NT2/D1 (cell line): ENCODE data around the gene WDR86.

Source experiments
- DNase-seq: peaks from one replicate; pipeline ENCODE4 v3.0.0-alpha.2; 2011; ENCODE audit warnings: low read depth, low spot score
- H3K27me3 ChIP-seq: 2 replicates; pipeline ENCODE4 v1.6.0; 2011; ENCODE audit warnings: mild to moderate bottlenecking; ENCODE audit not compliant: insufficient read length, insufficient read depth
- H3K36me3 ChIP-seq: 2 replicates; pipeline ENCODE4 v1.6.1; 2011; ENCODE audit warnings: mild to moderate bottlenecking, low read length, mixed read lengths; ENCODE audit not compliant: insufficient read depth, insufficient read length
- H3K4me1 ChIP-seq: 2 replicates; pipeline ENCODE4 v1.5.1; 2011; ENCODE audit not compliant: insufficient read depth, insufficient read length
- H3K4me3 ChIP-seq: 2 replicates; pipeline ENCODE4 v1.5.1; 2011; ENCODE audit warnings: low read depth; ENCODE audit not compliant: insufficient read length
- H3K9ac ChIP-seq: 2 replicates; pipeline ENCODE4 v1.6.0; 2011; ENCODE audit warnings: low read depth; ENCODE audit not compliant: insufficient read length
- H3K9me3 ChIP-seq: 2 replicates; pipeline ENCODE4 v1.5.1; 2011; ENCODE audit warnings: mild to moderate bottlenecking, low read length; ENCODE audit not compliant: insufficient read depth
- SUZ12 ChIP-seq: IDR thresholded peaks from 2 replicates; pipeline ENCODE4 v1.6.1; 2011; ENCODE audit not compliant: insufficient read length, insufficient read depth; ENCODE audit errors: extremely low read depth
- YY1 ChIP-seq: IDR thresholded peaks from 2 replicates; pipeline ENCODE4 v1.6.1; 2011; ENCODE audit not compliant: insufficient read length, insufficient read depth
- ZNF274 ChIP-seq: IDR thresholded peaks from 2 replicates; pipeline ENCODE4 v1.6.1; 2011; ENCODE audit warnings: mild to moderate bottlenecking, low read depth, low read length

WDR86 gene

DNA sequence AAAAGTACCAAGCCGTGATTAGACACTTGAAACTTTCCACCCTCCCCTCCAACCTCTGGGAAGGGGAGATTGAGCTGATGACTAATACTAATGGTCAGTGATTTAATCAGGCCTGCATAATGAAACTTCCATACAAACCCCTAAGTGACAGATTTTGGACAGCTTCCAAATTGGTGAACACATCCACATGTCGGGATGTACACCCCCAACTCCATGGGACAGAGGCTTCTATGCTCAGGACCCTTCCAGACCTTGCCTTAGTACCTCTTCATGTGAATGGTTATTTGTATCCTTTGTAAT is 63.4 kb downstream of the WDR86 start:
- DNase-seq: no peak
- Histone ChIP-seq H3K4me1 (no peaks in the 10 kb centered on the region), H3K36me3 (peaks cover 43% of the 10 kb centered on the region), H3K9me3 (no peaks in the 10 kb centered on the region), H3K4me3 (no peak overlapping the region), H3K9ac (no peak overlapping the region), H3K27me3 (no peaks in the 10 kb centered on the region)
- TF ChIP-seq ZNF274: no peak
- TF ChIP-seq SUZ12: no peak
- TF ChIP-seq YY1: no peak

DNA sequence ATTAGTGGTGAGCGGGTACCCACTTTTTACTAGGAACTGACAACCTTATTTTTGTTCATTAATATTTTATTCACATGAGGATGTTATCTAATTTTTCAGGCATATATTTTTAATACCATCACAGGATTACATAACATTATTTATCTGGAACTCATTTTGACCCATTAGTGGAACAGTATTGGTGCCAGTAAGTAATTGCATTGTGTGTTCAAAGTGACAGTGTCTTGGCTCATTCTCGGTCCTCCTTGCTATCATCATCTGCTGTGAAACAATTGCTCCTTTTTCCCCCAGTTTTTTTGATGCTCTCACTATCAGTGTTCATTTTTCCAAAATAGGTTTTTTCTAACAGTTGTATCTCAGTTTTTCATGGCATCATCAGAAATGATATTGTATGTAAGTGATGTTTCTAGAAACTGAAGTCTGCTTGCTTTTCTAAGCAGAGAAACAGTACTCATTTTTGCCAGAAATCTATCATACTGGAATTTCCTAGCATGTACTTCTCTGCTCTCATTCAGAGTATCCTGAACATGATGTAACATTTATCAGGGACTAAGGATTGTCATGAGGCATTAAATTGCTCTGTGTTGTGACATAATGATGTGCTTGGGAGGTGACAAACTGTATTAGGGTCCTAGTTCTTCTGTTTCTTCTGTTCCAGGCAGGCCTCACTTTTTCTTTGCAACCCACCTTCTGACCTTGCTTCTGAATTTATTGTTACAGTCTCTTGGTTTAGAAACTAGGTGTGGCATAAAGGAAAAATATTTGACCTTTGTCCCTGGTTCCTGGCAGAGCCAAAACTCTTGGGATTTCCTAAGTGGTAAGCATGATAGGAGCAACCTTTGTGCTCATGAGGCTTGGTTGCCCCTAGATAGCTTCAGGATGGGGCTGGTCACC is 64.0 kb downstream of the WDR86 start:
- no peak overlapping the region for H3K4me3 ChIP-seq
- no peaks in the 10 kb centered on the region for H3K4me1 ChIP-seq
- no peaks in the 10 kb centered on the region for H3K27me3 ChIP-seq
- TF ChIP-seq SUZ12: no peak
- TF ChIP-seq YY1: no peak
- TF ChIP-seq ZNF274: no peak
- DNase-seq: no peak
- H3K9ac ChIP-seq: no peak overlapping the region
- no peaks in the 10 kb centered on the region for H3K9me3 ChIP-seq
- H3K36me3 ChIP-seq: peaks cover 37% of the 10 kb centered on the region

DNA sequence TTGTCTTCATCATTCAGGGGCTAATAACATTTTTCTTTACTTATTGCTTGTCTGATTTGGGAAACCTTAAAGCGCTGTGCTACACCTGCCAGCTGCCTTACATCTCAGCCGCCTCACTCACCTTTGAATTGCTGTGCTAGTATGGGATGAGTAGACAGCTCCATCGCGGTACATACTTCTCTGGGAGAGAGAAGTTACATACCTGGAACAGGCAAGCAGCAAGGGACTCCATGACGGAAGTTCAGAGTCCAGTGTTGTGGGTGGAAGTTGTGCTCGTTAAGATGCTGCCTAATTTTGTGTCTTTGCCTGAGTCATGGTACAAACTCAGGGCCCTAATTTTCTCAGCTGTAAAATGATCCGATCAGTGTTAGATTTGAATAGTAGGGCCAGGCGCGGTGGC is 66.3 kb downstream of the WDR86 start:
- Histone ChIP-seq H3K4me3 (no peak overlapping the region), H3K36me3 (peaks cover 30% of the 10 kb centered on the region), H3K9me3 (no peaks in the 10 kb centered on the region), H3K27me3 (no peaks in the 10 kb centered on the region), H3K4me1 (no peaks in the 10 kb centered on the region), H3K9ac (no peak overlapping the region)
- no peak for DNase-seq
- TF ChIP-seq ZNF274 (no peak), YY1 (no peak), SUZ12 (no peak)

DNA sequence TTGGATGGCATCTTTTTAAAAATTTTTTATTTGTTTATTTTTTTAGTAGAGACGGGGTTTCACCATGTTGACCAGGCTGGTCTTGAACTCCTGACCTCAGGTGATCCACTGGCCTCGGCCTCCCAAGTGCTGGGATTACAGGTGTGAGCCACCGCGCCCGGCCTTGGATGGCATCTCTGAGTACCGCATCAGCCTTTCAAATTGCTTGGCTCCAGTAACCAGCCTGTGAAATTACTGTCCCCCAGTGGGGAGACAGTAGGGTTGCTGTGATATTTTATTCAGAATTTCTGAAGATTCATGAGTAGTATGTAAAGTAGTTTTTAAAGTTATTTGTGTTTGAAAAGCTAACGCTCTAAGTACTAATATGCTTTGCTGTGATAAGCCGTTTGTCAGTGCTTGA is 67.0 kb downstream of the WDR86 start:
- peaks cover 30% of the 10 kb centered on the region for H3K36me3 ChIP-seq
- no peaks in the 10 kb centered on the region for H3K9me3 ChIP-seq
- H3K27me3 ChIP-seq: no peaks in the 10 kb centered on the region
- H3K4me3 ChIP-seq: no peak overlapping the region
- DNase-seq: no peak
- no peak overlapping the region for H3K9ac ChIP-seq
- no peaks in the 10 kb centered on the region for H3K4me1 ChIP-seq
- no peak for TF ChIP-seq SUZ12
- TF ChIP-seq YY1: no peak
- no peak for TF ChIP-seq ZNF274

DNA sequence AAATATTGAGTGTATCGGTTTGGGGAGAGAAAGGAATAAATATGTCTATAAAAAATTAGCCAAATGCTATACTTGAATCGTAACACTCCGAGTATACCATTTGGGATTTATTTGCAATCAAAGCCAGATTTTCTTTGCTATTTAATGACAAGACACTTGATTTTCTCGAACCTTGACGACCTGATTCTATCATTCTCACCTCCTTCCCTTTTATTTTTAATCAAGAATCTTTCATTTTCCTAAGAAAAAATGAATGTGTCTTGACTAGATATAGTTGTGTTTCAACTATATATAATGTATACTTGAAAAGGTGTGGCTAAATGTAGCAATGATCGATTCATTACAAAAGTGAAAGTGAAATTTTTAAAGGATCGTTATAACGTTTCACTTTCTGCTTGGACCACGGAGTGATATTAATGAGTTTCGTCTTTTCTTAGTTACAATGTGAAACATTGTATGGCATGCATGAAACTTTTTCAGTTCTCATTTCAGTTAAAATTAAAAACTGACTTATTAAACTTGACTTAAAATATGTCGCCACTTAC is 67.7 kb downstream of the WDR86 start:
- Histone ChIP-seq H3K4me1 (no peaks in the 10 kb centered on the region), H3K27me3 (no peaks in the 10 kb centered on the region), H3K9me3 (no peaks in the 10 kb centered on the region), H3K9ac (peak overlapping the region; percentile 74), H3K36me3 (peaks cover 25% of the 10 kb centered on the region), H3K4me3 (peak overlapping the region; percentile 56)
- DNase-seq: no peak
- TF ChIP-seq ZNF274 (no peak), YY1 (no peak), SUZ12 (no peak)

DNA sequence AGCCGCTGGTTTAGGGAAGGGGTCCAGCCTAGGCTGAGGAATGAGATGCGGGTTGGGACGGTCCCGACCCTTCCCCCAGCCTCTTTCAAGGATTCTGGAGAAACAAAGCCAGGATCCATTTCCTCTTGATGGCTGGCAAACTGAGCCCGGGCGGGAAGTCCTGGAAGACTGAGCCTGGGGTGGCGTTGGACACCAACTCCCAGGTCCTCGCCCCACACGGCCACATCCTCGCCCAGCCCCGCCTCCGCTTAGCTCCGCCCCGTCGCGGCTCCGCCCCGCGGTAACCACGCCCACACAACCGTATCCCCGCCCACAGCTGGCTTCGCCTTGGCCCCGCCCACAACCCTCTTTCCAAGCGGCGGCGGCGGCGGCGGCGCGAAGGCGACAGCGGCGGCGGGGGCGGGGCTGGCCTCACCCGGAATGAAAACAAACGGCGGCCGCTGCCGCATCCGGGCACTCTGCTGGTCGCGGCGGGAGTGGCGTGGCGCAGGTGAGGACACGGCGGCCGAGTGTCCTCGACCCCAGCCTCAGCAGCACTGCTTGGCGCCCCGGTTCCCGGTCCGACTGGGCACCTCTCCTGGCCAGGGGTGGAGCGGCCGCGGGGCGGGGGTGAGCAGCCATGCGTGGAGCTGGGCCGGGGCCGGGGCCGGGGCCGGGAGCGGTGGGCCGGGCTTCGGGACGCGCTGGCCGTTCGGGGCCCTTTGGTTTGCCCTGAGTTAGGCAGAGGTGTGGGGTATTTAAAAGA is 68.3 kb downstream of the WDR86 start, which contains the start of gene NUB1:
TSS of gene NUB1 (plus strand) at position 456 of the 745 bp plus-strand sequence. CDS start 3,538 bp downstream, outside the sequence.
- TF ChIP-seq YY1: no peak
- TF ChIP-seq SUZ12: no peak
- no peak for TF ChIP-seq ZNF274
- peaks cover 20% of the 10 kb centered on the region for H3K36me3 ChIP-seq
- peak within 1 kb of the TSS; percentile 74 for H3K9ac ChIP-seq
- no peaks in the 10 kb centered on the region for H3K4me1 ChIP-seq
- H3K4me3 ChIP-seq: peak within 1 kb of the TSS; percentile 56
- peak; percentile 64 for DNase-seq
- H3K9me3 ChIP-seq: no peaks in the 10 kb centered on the region
- no peaks in the 10 kb centered on the region for H3K27me3 ChIP-seq

DNA sequence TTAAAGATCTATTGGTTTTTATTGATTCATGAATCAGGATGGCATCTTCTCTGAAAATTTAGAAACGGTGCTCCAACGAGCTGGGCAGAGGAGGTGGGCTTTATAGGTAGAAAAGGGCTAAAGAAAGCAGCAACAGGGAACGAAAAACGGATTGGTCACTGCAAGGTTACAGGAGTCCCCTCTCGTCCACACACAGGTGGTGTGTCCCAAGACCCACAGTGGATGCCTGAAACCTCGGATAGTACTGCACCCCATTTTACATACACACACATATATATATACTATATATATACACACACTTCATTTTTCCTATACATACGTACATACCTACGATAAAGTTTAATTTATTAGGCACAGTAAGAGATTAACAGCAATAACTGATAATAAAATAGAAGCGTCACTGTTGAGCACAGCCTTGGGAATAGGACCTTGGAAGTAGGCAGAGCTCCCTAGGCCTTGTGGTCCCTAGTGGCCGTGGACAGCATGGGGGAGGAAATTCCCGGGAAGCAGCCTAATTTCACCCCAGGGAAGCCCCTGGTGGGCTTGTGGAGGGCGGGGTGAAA is 69.0 kb downstream of the WDR86 start:
- DNase-seq: no peak
- Histone ChIP-seq H3K9me3 (no peaks in the 10 kb centered on the region), H3K4me1 (no peaks in the 10 kb centered on the region), H3K36me3 (peaks cover 14% of the 10 kb centered on the region), H3K9ac (no peak overlapping the region), H3K4me3 (peak overlapping the region; percentile 21), H3K27me3 (no peaks in the 10 kb centered on the region)
- TF ChIP-seq YY1 (no peak), SUZ12 (no peak), ZNF274 (no peak)
